ENCODE data around the gene HNRNPD. TPM values are rescaled to one million over a fixed set of nuclear protein-coding genes. Genes with fewer than 3 reads are reported as not detected.
"Not testable (repeated sequence)": the region's sequence is repeated elsewhere in the genome, so short reads cannot be mapped to it uniquely, and the experiment has no call there.

The HNRNPD gene
- total RNA-seq, 2 experiments from 2014 or later: 405 to 406 TPM

DNA sequence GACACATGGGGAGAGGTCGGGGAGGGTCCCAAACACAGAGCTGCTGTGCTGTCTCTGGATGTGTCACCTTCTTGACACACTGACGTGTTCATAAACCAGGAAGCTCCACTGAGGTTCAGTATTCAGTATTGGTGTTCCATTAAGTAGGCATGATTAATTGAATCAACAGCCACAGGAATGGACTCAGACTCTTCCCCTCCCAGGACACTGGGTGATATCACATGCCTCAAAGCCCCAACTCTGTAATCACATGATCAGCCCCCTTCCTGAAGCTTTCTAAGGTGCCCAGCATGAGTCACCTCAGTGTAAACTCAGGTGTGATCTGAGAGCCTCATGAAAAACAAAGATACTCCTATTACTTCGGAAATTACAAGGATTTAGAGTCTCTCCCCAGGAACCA lies 21.1 kb upstream of the HNRNPD start:
- no peak overlapping the region for H3K4me3 Mint-ChIP-seq
- ATAC-seq (no peak), DNase-seq (no peak)
- peaks cover 5% of the 10 kb centered on the region for H3K4me1 Mint-ChIP-seq (ENCODE audit: low read depth)
- no peaks in the 10 kb centered on the region for H3K9me3 Mint-ChIP-seq (ENCODE audit: insufficient read depth)
- no peaks in the 10 kb centered on the region for H3K27me3 Mint-ChIP-seq (ENCODE audit: low read depth)
- POLR2A ChIA-PET: interaction anchor here (1.1 kb wide), 1 partner anchor 27 kb away, joined by 5 read pairs; no protein-coding TSS in a partner anchor
- H3K27ac Mint-ChIP-seq: no peak overlapping the region
- H3K36me3 Mint-ChIP-seq (ENCODE audit: low read depth): no peaks in the 10 kb centered on the region
- CTCF ChIA-PET: interaction anchor here (1.2 kb wide), 1 partner anchor 11 kb away, joined by 3 read pairs; no protein-coding TSS in a partner anchor

DNA sequence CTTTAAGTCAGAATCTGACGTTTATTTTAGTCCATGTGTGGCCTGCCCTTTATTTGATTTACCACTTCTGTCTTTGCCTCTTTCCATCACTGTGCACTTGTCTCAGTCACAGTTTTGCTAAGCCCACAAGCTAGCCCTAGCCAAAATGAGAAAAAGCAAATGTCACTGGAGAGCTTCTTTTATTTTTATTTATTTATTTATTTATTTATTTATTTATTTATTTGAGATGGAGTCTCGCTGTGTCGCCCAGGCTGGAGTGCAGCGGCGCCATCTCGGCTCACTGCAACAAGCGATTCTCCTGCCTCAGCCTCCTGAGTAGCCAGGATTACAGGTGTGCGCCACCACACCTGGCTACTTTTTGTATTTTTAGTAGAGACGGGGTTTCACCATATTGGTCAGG lies 16.3 kb upstream of the HNRNPD start:
- CTCF ChIA-PET: interaction anchor here (0.7 kb wide), 1 partner anchor 39 kb away, joined by 3 read pairs; no protein-coding TSS in a partner anchor
- POLR2A ChIA-PET, H3K4me3 Mint-ChIP-seq: not testable (repeated sequence)

DNA sequence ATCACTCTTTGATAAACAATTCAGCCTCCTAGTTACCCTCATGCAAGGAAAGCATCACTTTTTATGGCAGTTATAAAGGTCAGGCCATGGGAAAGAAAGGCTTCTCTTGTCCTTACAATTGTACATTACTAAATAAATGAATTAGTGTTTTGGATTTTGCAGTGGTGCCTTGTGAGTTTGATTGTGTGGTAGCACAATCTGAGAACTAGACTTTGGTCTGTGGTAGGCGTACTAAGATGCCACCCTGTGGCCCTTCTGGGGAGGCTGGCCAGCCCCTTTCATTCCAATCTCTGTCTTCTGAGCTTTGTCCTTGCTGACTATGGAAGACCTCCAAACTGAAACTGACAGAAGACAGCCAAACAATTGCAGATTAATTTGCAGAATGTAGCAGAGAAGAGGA lies 14.6 kb upstream of the HNRNPD start:
- DNase-seq: no peak
- ChIA-PET POLR2A (no interaction called here), CTCF (interaction anchor here (1.6 kb wide), 1 partner anchor 10 kb away, joined by 5 read pairs; no protein-coding TSS in a partner anchor)
- Mint-ChIP-seq H3K36me3 (ENCODE audit: low read depth) (peaks cover 3% of the 10 kb centered on the region), H3K27me3 (ENCODE audit: low read depth) (peaks cover 10% of the 10 kb centered on the region), H3K9me3 (ENCODE audit: insufficient read depth) (no peaks in the 10 kb centered on the region), H3K4me1 (ENCODE audit: low read depth) (no peaks in the 10 kb centered on the region), H3K27ac (no peak overlapping the region), H3K4me3 (no peak overlapping the region)
- ATAC-seq: no peak

More for the DNA sequence above, 16.3 kb upstream of the HNRNPD start:
- H3K36me3 Mint-ChIP-seq (ENCODE audit: low read depth); H3K9me3 Mint-ChIP-seq (ENCODE audit: insufficient read depth); DNase-seq; ATAC-seq; H3K27ac Mint-ChIP-seq; H3K27me3 Mint-ChIP-seq (ENCODE audit: low read depth); H3K4me1 Mint-ChIP-seq (ENCODE audit: low read depth): not testable (repeated sequence)

DNA sequence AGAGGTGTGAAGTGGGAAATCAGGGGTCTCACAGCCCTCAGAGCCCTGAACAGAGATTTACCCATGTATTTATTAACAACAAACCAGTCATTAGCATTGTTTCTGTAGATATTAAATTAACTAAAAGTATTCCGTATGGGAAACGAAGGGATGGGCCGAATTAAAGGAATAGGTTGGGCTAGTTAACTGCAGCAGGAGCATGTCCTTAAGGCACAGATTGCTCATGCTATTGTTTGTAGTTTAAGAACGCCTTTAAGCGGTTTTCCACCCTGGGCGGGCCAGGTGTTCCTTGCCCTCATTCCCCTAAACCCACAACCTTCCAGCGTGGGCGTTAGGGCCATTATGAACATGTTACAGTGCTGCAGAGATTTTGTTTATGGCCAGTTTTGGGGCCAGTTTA lies 12.5 kb upstream of the HNRNPD start:
- ATAC-seq; H3K27me3 Mint-ChIP-seq (ENCODE audit: low read depth); H3K27ac Mint-ChIP-seq; H3K4me3 Mint-ChIP-seq; DNase-seq; H3K9me3 Mint-ChIP-seq (ENCODE audit: insufficient read depth); H3K4me1 Mint-ChIP-seq (ENCODE audit: low read depth); H3K36me3 Mint-ChIP-seq (ENCODE audit: low read depth): not testable (repeated sequence)
- ChIA-PET POLR2A (interaction anchor here (1.0 kb wide), 1 partner anchor 43 kb away, joined by 4 read pairs; the partner anchor contains the start of gene HNRNPDL), CTCF (interaction anchor here (1.3 kb wide), 1 partner anchor 26 kb away, joined by 6 read pairs; no protein-coding TSS in a partner anchor)

DNA sequence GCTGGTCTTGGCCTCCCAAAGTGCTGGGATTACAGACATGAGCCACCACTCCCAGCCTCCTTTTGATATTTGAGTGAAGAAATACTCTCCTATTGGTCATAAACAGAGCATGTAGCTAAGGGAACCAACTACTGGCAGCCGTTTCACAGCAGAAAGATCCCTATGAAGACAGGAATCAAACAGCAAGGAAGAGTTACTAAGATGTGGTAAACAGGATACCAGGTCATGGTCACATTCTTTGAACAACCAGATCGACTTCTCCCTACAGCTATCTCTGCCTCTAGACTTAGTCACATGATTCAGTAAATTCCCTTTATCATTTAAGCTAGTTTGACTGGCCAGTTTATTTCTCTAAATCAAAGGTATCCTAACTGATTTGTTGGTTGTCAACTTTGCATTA lies 9.0 kb upstream of the HNRNPD start:
- no peak overlapping the region for H3K27ac Mint-ChIP-seq
- ChIA-PET POLR2A (no interaction called here), CTCF (interaction anchor here (0.8 kb wide), 1 partner anchor 356 kb away, joined by 3 read pairs; no protein-coding TSS in a partner anchor)
- H3K4me3 Mint-ChIP-seq: no peak overlapping the region
- H3K4me1 Mint-ChIP-seq (ENCODE audit: low read depth): peaks cover 2% of the 10 kb centered on the region
- DNase-seq (no peak), ATAC-seq (no peak)
- peaks cover 21% of the 10 kb centered on the region for H3K36me3 Mint-ChIP-seq (ENCODE audit: low read depth)
- H3K9me3 Mint-ChIP-seq (ENCODE audit: insufficient read depth): no peaks in the 10 kb centered on the region
- H3K27me3 Mint-ChIP-seq (ENCODE audit: low read depth): peaks cover 7% of the 10 kb centered on the region

DNA sequence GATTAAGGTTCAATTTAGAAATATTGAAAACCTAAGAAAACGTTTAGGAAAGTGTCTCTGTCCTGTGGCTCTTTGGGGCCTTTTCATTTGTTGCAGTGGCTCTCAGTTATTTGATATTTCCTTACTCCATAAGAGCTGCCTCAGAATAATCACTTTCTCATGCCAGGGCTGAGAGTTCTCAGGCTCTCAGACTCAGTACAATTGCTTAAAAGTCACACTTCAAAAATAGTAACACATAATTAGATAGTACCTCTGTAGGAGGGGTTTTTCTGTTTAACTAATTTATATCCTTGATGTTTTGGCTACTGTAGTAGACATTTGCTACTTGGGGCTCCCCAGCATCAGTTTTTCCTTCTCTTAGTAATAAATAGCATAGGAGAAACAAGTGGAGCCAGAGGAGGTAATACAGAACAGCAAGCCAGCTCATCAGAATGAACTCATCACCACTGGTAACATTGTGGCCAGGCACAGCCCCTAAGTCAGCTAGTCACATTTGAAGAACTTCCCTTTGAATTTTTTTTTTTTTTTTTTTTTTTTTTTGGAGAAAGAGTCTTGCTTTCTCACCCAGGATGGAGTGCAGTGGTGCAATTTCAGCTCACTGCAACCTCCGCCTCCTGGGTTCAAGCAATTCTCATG lies 8.0 kb upstream of the HNRNPD start:
- no peak for ATAC-seq
- H3K36me3 Mint-ChIP-seq (ENCODE audit: low read depth): peaks cover 24% of the 10 kb centered on the region
- ChIA-PET POLR2A (no interaction called here), CTCF (interaction anchor here (1.2 to 2.2 kb wide), 2 partner anchors 45 to 48 kb away, joined by 3 to 10 read pairs; no protein-coding TSS in a partner anchor)
- H3K4me1 Mint-ChIP-seq (ENCODE audit: low read depth): peaks cover 7% of the 10 kb centered on the region
- peaks cover 7% of the 10 kb centered on the region for H3K27me3 Mint-ChIP-seq (ENCODE audit: low read depth)
- H3K9me3 Mint-ChIP-seq (ENCODE audit: insufficient read depth): no peaks in the 10 kb centered on the region
- no peak overlapping the region for H3K4me3 Mint-ChIP-seq
- DNase-seq: no peak
- H3K27ac Mint-ChIP-seq: no peak overlapping the region

DNA sequence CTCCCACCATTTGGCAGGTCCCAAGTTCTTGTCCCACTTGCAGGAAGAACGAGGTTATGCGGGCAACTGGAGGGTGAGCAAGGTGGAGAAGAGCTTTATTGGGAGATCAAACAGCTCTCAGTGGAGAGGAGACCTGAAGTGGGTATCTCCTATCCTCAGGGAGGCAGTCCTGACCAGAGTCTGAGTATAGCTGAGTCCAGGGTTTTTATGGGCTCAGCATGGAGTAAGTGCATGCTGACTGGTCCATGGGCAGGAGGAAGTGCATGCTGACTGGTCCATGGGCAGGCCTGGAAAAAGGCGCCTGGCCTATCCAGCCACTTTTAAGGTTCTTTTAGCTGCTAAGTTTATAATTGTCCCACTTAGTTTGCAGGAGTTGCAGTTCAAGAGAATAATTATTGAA lies 7.4 kb upstream of the HNRNPD start:
- peaks cover 28% of the 10 kb centered on the region for H3K36me3 Mint-ChIP-seq (ENCODE audit: low read depth)
- H3K27me3 Mint-ChIP-seq (ENCODE audit: low read depth): peaks cover 7% of the 10 kb centered on the region
- no peaks in the 10 kb centered on the region for H3K9me3 Mint-ChIP-seq (ENCODE audit: insufficient read depth)
- peaks cover 11% of the 10 kb centered on the region for H3K4me1 Mint-ChIP-seq (ENCODE audit: low read depth)
- no peak overlapping the region for H3K27ac Mint-ChIP-seq
- ATAC-seq (no peak), DNase-seq (no peak)
- ChIA-PET POLR2A (interaction anchor here (1.2 kb wide), 1 partner anchor 48 kb away, joined by 7 read pairs; the partner anchor contains the start of gene HNRNPDL), CTCF (interaction anchor here (1.2 to 2.2 kb wide), 2 partner anchors 46 to 48 kb away, joined by 3 to 10 read pairs; no protein-coding TSS in a partner anchor)
- H3K4me3 Mint-ChIP-seq: no peak overlapping the region

DNA sequence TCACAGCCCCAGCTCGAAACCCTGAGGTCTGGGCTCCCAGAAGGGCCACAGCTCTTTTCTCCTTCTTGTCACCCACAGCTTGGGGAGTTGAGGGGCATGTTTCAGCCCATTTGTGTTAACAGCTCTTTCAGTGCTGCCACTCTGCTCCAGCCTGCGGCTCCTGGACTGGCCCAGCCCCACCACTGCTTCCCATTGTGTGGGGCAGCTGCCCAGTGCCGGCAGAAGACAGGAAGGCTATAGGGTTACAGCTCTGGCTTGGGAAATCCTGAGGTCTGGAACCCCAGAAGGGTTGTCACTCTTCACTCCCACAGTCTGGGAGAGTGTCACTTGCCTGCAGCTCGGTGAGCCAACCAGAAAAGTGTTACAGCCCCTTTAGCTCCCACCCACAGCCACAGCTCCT lies 7.0 kb upstream of the HNRNPD start:
- no peak for ATAC-seq
- no peaks in the 10 kb centered on the region for H3K9me3 Mint-ChIP-seq (ENCODE audit: insufficient read depth)
- peaks cover 32% of the 10 kb centered on the region for H3K36me3 Mint-ChIP-seq (ENCODE audit: low read depth)

DNA sequence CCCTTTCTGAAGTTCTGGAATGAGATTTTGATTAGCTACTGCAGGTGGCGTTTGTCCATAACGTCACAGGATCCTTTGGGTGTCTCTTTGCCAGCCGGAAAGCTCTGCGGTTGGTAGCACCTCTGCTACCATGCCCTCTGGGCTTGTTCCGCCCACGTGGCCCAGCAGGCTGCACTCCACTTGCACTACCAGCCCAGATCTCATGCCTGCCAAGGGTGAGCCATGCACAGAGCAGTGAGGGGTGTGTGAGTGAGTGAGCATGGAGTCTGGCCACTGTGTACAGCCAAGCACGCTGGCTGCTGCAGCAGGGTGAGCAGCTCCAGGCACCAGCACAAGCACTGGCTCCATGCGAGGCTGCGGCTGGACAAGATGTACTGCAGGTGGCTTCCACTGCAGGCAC lies 6.6 kb upstream of the HNRNPD start:
- H3K27ac Mint-ChIP-seq: no peak overlapping the region
- DNase-seq: no peak
- no peak overlapping the region for H3K4me3 Mint-ChIP-seq
- peaks cover 3% of the 10 kb centered on the region for H3K27me3 Mint-ChIP-seq (ENCODE audit: low read depth)
- ATAC-seq: no peak
- H3K36me3 Mint-ChIP-seq (ENCODE audit: low read depth): peaks cover 36% of the 10 kb centered on the region
- POLR2A ChIA-PET: interaction anchor here (1.2 kb wide), 1 partner anchor 49 kb away, joined by 7 read pairs; the partner anchor contains the start of gene HNRNPDL
- H3K9me3 Mint-ChIP-seq (ENCODE audit: insufficient read depth): no peaks in the 10 kb centered on the region
- CTCF ChIA-PET: interaction anchor here (0.9 to 2.2 kb wide), 3 partner anchors 19 to 49 kb away, joined by 3 to 10 read pairs (median 3); no protein-coding TSS in a partner anchor
- peaks cover 18% of the 10 kb centered on the region for H3K4me1 Mint-ChIP-seq (ENCODE audit: low read depth)

More for the DNA sequence above, 7.0 kb upstream of the HNRNPD start:
- peaks cover 15% of the 10 kb centered on the region for H3K4me1 Mint-ChIP-seq (ENCODE audit: low read depth)
- H3K4me3 Mint-ChIP-seq: no peak overlapping the region
- DNase-seq: no peak
- ChIA-PET POLR2A (interaction anchor here (1.2 kb wide), 1 partner anchor 49 kb away, joined by 7 read pairs; the partner anchor contains the start of gene HNRNPDL), CTCF (interaction anchor here (1.2 to 2.2 kb wide), 2 partner anchors 46 to 49 kb away, joined by 3 to 10 read pairs; no protein-coding TSS in a partner anchor)
- H3K27ac Mint-ChIP-seq: no peak overlapping the region
- H3K27me3 Mint-ChIP-seq (ENCODE audit: low read depth): peaks cover 6% of the 10 kb centered on the region

DNA sequence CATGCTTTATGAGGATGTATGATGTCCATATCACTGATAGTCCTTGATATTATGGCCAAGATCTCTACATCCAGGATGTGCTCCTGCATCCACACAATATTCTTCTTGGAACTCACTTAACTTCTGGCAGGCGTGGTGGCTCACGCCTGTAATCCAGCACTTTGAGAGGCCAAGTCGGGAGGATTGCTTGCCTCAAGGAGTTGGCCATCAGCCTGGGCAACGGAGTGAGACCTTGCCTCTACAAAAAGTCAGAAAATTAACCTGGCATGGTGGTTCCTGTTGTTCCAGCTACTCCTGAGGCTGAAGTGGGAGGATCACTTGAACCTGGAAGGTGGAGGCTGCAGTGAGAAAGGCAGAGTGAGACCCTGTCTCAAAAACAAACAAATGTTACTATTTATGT lies 2.3 kb upstream of the HNRNPD start:
- no peak for DNase-seq
- CTCF ChIA-PET: interaction anchor here (2.1 kb wide), 1 partner anchor 53 kb away, joined by 12 read pairs; the partner anchor contains the start of gene HNRNPDL
- H3K4me1 Mint-ChIP-seq (ENCODE audit: low read depth): peaks cover 20% of the 10 kb centered on the region
- H3K27me3 Mint-ChIP-seq (ENCODE audit: low read depth): no peaks in the 10 kb centered on the region
- POLR2A ChIA-PET: no interaction called here
- peaks cover 56% of the 10 kb centered on the region for H3K36me3 Mint-ChIP-seq (ENCODE audit: low read depth)
- peak overlapping the region; percentile 98 for H3K4me3 Mint-ChIP-seq
- H3K27ac Mint-ChIP-seq: peak overlapping the region; percentile 16
- no peak for ATAC-seq
- no peaks in the 10 kb centered on the region for H3K9me3 Mint-ChIP-seq (ENCODE audit: insufficient read depth)

DNA sequence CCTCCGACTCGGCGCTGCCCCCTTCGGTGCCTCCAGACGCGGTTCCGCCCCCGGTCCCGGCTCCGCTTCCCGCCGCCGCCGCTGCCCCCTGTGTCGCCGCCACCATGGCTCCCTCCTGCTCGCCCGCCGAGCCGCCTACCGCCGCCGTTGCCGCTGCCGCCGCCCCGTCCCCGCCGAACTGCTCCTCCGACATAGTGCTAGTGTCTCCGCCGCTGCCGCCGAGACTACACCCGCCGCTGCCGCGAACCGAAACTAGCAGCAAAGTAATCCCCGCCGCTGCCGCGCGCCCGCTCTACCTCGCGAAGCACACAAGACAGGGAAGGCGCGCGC lies 340 bp downstream of the HNRNPD start:
- H3K4me3 Mint-ChIP-seq: peak overlapping the region; percentile 98
- CTCF ChIA-PET: interaction anchor here (1.0 to 4.9 kb wide), 5 partner anchors 12 to 88 kb away, joined by 3 to 39 read pairs (median 5); no protein-coding TSS in a partner anchor
- H3K27ac Mint-ChIP-seq: peak overlapping the region; percentile 96
- no peaks in the 10 kb centered on the region for H3K27me3 Mint-ChIP-seq (ENCODE audit: low read depth)
- DNase-seq (no peak), ATAC-seq (peak; percentile 38)
- POLR2A ChIA-PET: interaction anchor here (0.8 to 6.1 kb wide), 8 partner anchors 11 to 661 kb away, joined by 3 to 120 read pairs (median 5); partner anchors contain the start of genes COPS4 and HNRNPDL
- H3K36me3 Mint-ChIP-seq (ENCODE audit: low read depth): peaks cover 67% of the 10 kb centered on the region
- no peaks in the 10 kb centered on the region for H3K9me3 Mint-ChIP-seq (ENCODE audit: insufficient read depth)
- H3K4me1 Mint-ChIP-seq (ENCODE audit: low read depth): peaks cover 45% of the 10 kb centered on the region

All from activated CD8-positive, alpha-beta T cell treated with anti-CD3 and anti-CD28 coated beads, Interleukin-2, amount 10 ng/mL, durations not matched to agents 7 days and 5 days (primary cell).